Measurements from ENCODE around the gene CDC37. TPM values are rescaled to one million over a fixed set of nuclear protein-coding genes. Genes with fewer than 3 reads are reported as not detected.
"Not testable (repeated sequence)": the region's sequence is repeated elsewhere in the genome, so short reads cannot be mapped to it uniquely, and the experiment has no call there.

CDC37 gene
- total RNA-seq, 1 experiment from 2014 or later = 260 TPM

DNA sequence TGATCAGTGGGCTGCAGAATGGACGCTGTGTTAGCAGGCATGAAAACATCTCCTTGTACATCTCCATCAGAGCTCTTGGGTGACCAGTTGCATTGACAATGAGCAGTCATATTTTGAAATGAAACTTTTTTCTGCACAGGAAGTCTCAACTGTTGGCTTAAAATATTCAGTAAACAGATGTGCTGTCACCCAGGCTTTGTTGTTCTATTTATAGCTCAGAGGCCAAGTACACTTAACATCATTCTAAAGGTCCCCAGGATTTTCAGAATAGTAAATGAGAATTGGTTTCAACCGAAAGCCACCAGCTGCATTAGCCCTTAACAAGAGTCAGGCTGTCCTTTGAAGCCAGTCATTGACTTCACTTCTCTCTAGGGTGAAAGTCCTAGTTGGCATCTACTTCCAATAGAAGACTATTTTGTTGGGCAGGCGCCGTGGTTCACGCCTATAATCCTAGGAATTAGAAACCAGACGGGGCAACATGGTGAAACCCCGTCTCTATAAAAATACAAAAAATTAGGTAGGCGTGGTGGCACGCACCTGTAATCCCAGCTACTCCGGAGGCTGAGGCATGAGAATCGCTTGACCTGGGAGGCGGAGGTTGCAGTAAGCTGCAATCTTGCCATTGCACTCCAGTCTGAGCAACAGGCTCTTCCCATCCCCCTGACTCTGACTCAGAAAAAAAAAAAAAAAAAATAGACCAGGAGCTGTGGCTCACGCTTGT lies 9.1 kb upstream of the CDC37 start:
- DNase-seq (ENCODE audit: low read depth, low spot score) (no peak), ATAC-seq (no peak)
- ChIA-PET RAD21 (ENCODE audit: low non-redundant PET in 1 of 2, low total read pairs in 2 of 2, uncharacterized antibody in 2 of 2, unreplicated experiment in 2 of 2) (interaction anchor here in 1 of 2 experiments (0.7 kb wide), 1 partner anchor 238 kb away, joined by 5 read pairs; no protein-coding TSS in a partner anchor), CTCF (interaction anchor here (1.0 to 3.3 kb wide), 3 partner anchors 9 to 71 kb away, joined by 3 to 13 read pairs (median 3); partner anchors contain the start of gene CDC37), POLR2A (interaction anchor here (2.2 kb wide), 1 partner anchor 9 kb away, joined by 7 read pairs; the partner anchor contains the start of gene CDC37)
- Histone ChIP-seq H2AFZ (ENCODE audit: low read depth, low read length, poor library complexity, severe bottlenecking) (no peak overlapping the region), H3K79me2 (ENCODE audit: insufficient read depth, low read length) (no peaks in the 10 kb centered on the region), H3K9me2 (ENCODE audit: insufficient read depth) (no peaks in the 10 kb centered on the region), H3K9ac (ENCODE audit: low read length) (no peak overlapping the region), H3K4me1 (ENCODE audit: control insufficient read depth in 1 of 2, insufficient read depth in 2 of 2, low read length in 2 of 2) (peaks cover 7 to 19% of the 10 kb centered on the region in 2 experiments), H4K20me1 (ENCODE audit: insufficient read depth) (no peaks in the 10 kb centered on the region), H3K27me3 (ENCODE audit: insufficient read depth, low read length) (no peaks in the 10 kb centered on the region), H3K27ac (ENCODE audit: low read depth, low read length) (no peak overlapping the region), H3K9me3 (ENCODE audit: control insufficient read depth in 1 of 2, insufficient read depth in 1 of 2, low read depth in 1 of 2, low read length in 2 of 2) (no peaks in the 10 kb centered on the region), H3K4me2 (ENCODE audit: low read length) (no peak overlapping the region), H3K4me3 (replicated peaks in 1 of 2; ENCODE audit: low read depth in 1 of 2, low read length in 2 of 2) (no peak overlapping the region), H3K36me3 (ENCODE audit: control insufficient read depth in 1 of 2, insufficient read depth in 2 of 2, low read length in 2 of 2) (no peaks in the 10 kb centered on the region)
- BruUV-seq (replicated peaks) = no TSS peak
- intact Hi-C loops (cut with micrococcal nuclease) = no loop called here
- TF ChIP-seq, protein P1, sequence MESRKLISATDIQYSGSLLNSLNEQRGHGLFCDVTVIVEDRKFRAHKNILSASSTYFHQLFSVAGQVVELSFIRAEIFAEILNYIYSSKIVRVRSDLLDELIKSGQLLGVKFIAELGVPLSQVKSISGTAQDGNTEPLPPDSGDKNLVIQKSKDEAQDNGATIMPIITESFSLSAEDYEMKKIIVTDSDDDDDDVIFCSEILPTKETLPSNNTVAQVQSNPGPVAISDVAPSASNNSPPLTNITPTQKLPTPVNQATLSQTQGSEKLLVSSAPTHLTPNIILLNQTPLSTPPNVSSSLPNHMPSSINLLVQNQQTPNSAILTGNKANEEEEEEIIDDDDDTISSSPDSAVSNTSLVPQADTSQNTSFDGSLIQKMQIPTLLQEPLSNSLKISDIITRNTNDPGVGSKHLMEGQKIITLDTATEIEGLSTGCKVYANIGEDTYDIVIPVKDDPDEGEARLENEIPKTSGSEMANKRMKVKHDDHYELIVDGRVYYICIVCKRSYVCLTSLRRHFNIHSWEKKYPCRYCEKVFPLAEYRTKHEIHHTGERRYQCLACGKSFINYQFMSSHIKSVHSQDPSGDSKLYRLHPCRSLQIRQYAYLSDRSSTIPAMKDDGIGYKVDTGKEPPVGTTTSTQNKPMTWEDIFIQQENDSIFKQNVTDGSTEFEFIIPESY (IDR thresholded peaks at IDR 0.05; ENCODE audit: extremely low read depth, insufficient replicate concordance, low read length) = no peak
- TF ChIP-seq EZH2phosphoT487 (IDR thresholded peaks at IDR 0.05; ENCODE audit: borderline replicate concordance) (no peak), ZNF274 (IDR thresholded peaks at IDR 0.05; ENCODE audit: low read depth, low read length) (no peak)

DNA sequence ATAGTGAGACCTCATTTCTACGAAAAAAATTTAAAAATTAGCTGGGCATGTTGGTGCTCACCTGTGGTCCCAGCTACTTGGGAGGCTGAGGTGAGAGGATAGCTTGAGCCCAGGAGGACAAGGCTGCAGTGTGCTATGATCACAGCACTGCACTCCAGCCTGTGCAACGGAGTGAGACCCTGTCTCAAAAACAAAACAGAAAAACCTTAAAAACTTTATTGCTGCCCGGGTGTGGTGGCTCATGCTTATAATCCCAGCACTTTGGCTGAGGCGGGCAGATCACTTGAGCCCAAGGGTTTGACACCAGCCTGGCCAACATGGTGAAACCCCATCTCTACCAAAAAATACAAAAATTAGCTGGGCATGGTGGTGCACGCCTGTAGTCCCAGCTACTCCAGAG lies 7.9 kb upstream of the CDC37 start:
- H3K27ac ChIP-seq (ENCODE audit: low read depth, low read length); H2AFZ ChIP-seq (ENCODE audit: low read depth, low read length, poor library complexity, severe bottlenecking); ATAC-seq; H3K36me3 ChIP-seq (ENCODE audit: control insufficient read depth in 1 of 2, insufficient read depth in 2 of 2, low read length in 2 of 2); RAD21 ChIA-PET (ENCODE audit: low non-redundant PET in 1 of 2, low total read pairs in 2 of 2, uncharacterized antibody in 2 of 2, unreplicated experiment in 2 of 2); H3K9ac ChIP-seq (ENCODE audit: low read length); H3K9me2 ChIP-seq (ENCODE audit: insufficient read depth); H3K4me2 ChIP-seq (ENCODE audit: low read length); H4K20me1 ChIP-seq (ENCODE audit: insufficient read depth); intact Hi-C loops (cut with micrococcal nuclease); DNase-seq (ENCODE audit: low read depth, low spot score); H3K9me3 ChIP-seq (ENCODE audit: control insufficient read depth in 1 of 2, insufficient read depth in 1 of 2, low read depth in 1 of 2, low read length in 2 of 2); H3K79me2 ChIP-seq (ENCODE audit: insufficient read depth, low read length); POLR2A ChIA-PET; BruUV-seq (replicated peaks); H3K27me3 ChIP-seq (ENCODE audit: insufficient read depth, low read length); CTCF ChIA-PET; H3K4me3 ChIP-seq (replicated peaks in 1 of 2; ENCODE audit: low read depth in 1 of 2, low read length in 2 of 2); H3K4me1 ChIP-seq (ENCODE audit: control insufficient read depth in 1 of 2, insufficient read depth in 2 of 2, low read length in 2 of 2): not testable (repeated sequence)
